ENCODE measurements around the gene CEP112.

The CEP112 gene

DNA sequence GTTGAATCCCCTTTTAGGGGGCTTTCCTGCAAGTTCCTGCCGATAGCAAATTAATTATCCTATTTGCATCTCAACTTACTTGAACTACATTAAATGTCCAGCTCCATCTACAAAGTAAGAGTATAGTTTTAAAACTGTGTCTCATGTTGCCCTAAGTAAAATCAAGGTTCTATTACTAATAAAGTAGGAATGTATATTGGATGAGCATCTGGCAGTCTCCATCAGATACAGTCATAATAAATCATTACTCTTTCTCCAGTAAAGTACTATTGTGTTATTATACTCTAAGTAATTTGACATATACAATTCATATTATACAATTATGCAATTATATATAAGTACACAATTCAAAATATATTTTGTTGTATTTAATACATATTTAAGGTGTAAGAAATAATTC is 249.3 kb downstream of the CEP112 start:
- FAIRE-seq: no peak

GRCh38 chr17:65941356-65941899 is 250.5 kb downstream of the CEP112 start:
- FAIRE-seq: peak; percentile 57
- no peak for DNase-seq (ENCODE audit: insufficient read length, low spot score)

More for the DNA sequence above, 249.3 kb downstream of the CEP112 start:
- no peak for DNase-seq (ENCODE audit: insufficient read length, low spot score)

- FAIRE-seq (no peak), DNase-seq (ENCODE audit: insufficient read length, low spot score) (no peak)
Measured at GRCh38 chr17:65936013-65936412, 255.9 kb downstream of the CEP112 start.

DNA sequence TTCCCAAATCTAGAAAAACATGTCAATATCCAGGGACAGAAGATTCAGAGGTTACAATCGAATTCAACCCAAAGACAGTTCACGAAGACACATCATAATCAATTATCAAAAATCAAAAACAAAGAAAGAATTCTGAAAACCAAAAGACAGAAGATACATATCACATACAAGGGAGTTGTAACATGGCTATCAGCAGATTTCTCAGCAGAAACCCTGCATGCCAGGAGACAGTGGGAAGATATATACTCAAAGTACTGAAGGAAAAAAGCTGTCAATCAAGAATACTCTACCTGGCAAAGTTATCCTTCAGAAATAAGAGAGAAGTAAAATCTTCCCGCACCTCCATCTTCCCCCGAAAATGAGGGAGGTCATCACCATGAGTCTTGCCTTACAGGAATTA is 258.6 kb downstream of the CEP112 start:
- DNase-seq (ENCODE audit: insufficient read length, low spot score) (no peak), FAIRE-seq (peak; percentile 36)

- DNase-seq (ENCODE audit: insufficient read length, low spot score) (no peak), FAIRE-seq (peak; percentile 60)
Measured at GRCh38 chr17:65931246-65932149, 260.4 kb downstream of the CEP112 start.

DNA sequence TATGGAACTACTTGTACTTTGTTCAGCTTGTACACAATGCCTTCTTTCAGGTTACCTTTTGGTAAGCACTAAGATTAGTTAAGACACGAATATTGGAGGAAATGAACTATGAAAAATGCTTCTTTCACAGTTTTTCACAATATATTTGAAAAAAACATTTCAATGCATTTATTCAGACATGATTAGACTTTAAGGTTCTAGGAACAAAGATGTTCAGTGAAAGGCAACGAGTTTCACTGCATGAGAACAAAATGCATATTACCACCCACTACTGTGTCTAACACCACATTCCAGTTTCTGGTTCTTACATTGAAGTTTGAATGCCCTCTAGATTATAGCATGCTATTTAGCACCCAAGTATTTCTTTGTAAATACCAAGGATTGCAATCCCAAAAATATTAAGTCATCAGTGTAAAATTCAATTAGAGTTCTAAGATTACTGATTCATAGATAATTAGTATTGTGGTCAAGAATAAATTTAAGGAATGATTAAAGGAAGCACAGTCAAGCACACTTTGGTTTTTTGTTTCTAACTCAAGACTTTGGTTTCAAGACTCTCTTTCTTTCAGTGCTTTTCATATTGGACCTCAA is 261.7 kb downstream of the CEP112 start:
- no peak for FAIRE-seq
- DNase-seq (ENCODE audit: insufficient read length, low spot score): no peak

DNA sequence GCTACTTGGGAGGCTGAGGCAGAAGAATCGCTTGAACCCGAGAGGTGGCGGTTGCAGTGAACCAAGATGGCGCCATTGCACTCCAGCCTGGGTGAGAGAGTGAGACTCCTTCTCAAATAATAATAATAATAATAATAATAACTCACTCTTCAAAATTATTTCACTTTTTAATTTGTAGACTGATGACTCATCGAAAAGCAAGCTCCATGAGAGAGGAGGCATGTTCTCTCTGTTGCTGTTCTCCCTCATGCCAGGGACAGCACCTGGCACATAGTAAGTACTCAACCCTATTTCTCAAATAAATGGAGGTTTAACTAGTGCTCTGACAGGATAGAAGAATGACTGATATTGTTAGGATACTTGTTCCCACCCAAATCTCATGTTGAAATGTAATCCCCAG is 265.3 kb downstream of the CEP112 start:
- DNase-seq (ENCODE audit: insufficient read length, low spot score) (no peak), FAIRE-seq (no peak)

DNA sequence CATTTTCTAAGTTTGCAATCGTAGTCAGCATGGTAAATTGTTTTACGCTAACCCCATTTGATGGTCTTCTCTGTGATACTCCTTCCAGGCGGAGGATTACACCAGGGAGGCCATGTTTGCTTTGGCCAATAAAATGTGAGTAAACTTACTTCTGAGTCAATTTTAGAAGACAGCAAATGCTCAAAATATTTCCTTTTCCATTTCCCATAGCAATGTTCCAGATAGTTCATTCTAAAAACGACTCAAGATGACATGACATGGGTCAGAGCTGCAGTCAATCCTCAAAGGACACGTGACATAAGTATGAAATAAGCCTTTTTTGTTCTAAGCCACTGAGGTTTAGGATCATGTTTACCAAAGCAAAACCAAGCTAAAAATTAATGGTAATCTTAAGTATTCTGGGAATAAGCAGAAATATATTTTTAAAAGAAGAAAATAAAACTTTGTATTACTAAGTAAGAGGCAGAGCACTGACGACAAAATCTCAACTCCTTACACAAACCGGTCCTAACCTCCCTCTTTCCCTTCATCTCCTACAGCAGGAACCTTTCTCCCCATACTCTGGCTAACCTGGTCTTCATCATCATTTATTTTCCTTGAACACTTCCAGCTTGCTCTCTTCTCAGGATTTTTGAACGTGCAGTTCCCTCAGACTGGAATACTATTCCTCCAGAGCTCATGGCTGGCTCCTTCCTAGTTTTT is 266.2 kb downstream of the CEP112 start:
- DNase-seq (ENCODE audit: insufficient read length, low spot score) (no peak), FAIRE-seq (no peak)

GRCh38 chr17:65920996-65921395 is 270.9 kb downstream of the CEP112 start:
- FAIRE-seq (no peak), DNase-seq (ENCODE audit: insufficient read length, low spot score) (no peak)

DNA sequence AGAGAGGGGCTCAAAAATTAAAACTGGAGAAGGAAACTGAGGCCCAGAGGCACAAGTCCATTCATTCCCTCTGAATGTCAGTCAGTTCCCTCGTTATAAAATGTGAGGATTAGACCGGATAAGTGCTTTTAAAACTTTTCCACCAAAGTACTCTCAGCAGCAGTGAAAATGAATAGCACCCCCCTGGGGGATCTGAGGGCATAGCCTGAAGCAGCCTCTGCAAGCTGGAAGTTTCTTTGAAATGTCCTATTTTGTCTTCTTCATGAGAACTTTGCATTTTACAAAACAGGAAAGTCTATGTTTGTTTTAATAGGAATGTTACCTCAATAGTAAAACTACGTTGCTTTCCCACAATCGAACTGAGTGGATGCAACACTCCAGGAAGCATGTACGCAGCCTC is 273.0 kb downstream of the CEP112 start:
- no peak for DNase-seq (ENCODE audit: insufficient read length, low spot score)

GRCh38 chr17:65918500-65918899 is 273.4 kb downstream of the CEP112 start:
- FAIRE-seq (no peak), DNase-seq (ENCODE audit: insufficient read length, low spot score) (no peak)

More for the DNA sequence above, 273.0 kb downstream of the CEP112 start:
- no peak for FAIRE-seq

DNA sequence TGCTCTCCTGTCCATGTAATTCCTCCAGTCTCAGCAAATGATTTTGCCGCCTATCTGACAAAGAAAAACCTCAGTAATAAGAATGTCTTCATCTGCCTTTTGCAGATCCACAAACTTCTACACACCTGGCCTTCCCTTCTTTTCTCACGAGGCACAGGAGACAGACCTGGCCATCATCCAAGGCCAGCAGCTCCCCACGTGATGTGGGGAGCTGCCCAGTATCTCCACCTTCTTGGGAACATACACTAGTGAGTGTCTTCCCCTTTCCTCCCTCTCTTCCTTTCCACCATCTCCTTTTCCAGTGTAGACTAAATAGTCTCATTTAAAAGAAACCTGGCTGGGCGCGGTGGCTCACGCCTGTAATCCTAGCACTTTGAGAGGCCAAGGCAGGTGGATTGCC is 274.4 kb downstream of the CEP112 start:
- no peak for DNase-seq (ENCODE audit: insufficient read length, low spot score)
- no peak for FAIRE-seq

DNA sequence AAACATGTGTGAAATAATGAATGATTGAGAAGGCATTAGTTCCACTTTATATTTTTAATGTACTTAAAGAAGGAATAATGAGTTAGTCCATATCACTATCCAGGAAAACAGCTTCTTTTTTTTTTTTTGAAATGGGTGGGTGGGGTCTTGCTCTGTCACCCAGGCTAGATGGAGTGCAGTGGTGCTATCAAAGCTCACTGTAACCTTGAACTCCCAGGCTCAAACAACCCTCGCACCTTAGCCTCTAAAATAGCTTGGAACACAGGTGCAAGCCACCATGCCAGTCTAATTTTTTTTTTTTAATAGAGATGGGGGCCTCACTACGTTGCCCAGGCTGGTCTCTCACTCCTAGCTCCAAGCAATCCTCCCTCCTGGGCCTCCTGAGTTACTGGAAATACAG is 275.5 kb downstream of the CEP112 start:
- FAIRE-seq: no peak
- DNase-seq (ENCODE audit: insufficient read length, low spot score): no peak

- DNase-seq (ENCODE audit: insufficient read length, low spot score) (no peak), FAIRE-seq (no peak)
Measured at GRCh38 chr17:65914784-65915342, 277.1 kb downstream of the CEP112 start.

GRCh38 chr17:65913326-65913850 is 278.5 kb downstream of the CEP112 start:
- DNase-seq (ENCODE audit: insufficient read length, low spot score) (no peak), FAIRE-seq (peak; percentile 13)

- no peak for FAIRE-seq
- DNase-seq (ENCODE audit: insufficient read length, low spot score): no peak
Measured at GRCh38 chr17:65910836-65911235, 281.1 kb downstream of the CEP112 start.

DNA sequence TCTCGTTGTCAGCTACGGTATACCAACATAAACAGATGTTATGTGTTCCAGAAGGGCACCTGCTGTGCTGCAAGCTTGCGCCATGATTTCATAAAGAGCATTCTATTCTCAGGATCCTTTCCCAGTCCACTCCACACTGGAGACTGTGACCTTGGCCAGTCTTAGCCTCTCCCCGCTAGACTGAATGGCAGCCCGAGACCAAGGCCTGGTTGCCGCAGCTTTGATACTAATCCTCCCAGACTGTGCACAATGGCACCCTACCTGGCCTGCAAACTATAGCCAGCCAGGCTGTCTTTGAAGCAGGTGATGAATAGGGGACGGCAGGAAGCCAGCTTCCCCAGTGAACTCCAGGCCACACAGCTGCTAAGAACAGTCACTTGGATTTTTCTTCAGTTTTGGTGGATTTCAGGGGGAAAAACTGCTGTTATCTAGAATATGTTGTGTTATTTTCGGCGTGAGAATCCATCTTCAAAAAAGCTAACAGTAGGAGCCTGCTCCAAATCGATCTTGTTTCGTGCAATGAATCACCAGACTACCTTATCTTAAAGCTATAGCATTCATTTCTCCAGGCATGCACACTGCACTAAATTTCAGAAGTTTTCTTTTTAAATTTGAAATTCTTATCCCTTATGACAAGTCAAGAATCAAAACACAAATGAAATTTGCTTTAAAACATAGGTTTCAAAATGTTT is 289.0 kb downstream of the CEP112 start:
- DNase-seq (ENCODE audit: insufficient read length, low spot score) (no peak), FAIRE-seq (no peak)

DNA sequence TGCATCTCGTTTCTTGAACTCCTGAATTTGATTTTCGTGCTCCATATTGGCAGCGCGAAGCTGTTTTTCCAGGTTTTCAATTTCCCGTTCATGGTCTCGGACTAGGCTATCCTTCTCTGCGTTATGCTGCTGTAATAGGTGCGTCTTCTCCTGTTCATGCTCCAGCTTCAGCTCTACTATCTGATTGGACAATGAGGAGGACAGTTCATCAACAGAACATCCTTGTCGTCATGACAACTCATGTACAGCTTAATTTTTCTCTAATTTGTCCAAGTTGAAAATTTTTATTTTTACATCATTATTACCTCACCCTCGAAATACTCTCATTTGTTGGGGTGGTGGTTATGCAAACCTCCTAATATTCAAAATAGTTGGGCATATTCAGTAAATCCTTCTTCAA is 289.8 kb downstream of the CEP112 start:
- FAIRE-seq (peak; percentile 28), DNase-seq (ENCODE audit: insufficient read length, low spot score) (no peak)

- FAIRE-seq: no peak
- no peak for DNase-seq (ENCODE audit: insufficient read length, low spot score)
Measured at GRCh38 chr17:65901394-65901793, 290.5 kb downstream of the CEP112 start.

DNA sequence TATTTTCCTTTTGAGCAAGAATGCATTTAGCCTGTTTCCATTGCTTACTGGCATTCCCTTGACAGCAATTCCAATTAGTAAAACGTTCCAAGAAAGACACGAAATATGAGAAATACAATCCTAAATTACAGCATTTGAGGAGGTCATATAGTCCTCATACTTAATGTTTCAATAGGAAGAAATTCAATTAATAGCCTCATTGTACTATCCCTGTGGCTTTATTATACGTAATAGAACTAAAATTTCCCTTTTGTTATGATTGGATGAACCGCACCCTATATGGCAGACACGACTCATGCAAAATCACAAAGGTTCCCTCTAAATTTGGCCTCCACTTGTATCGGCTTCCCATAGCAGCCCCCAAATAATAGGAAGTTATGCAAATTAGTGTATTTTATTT is 291.7 kb downstream of the CEP112 start:
- DNase-seq (ENCODE audit: insufficient read length, low spot score) (no peak), FAIRE-seq (no peak)

Measured in HTR-8/SVneo (cell line).